ENCODE measurements around the gene SYNGR3. TPM values are rescaled to one million over a fixed set of nuclear protein-coding genes. Genes with fewer than 3 reads are reported as not detected.
A peak's percentile ranks its signal among the peaks of the same experiment; 100 is the strongest.

Gene SYNGR3
- total RNA-seq, 1 experiment from 2014 or later: 15.2 TPM

- no peak for ATAC-seq
- no peaks in the 10 kb centered on the region for H3K9me3 ChIP-seq (ENCODE audit: control insufficient read depth, insufficient read depth, low read depth, low read length)
- peaks cover 9% of the 10 kb centered on the region; the same call in 1 of the 2 replicates for H3K36me3 ChIP-seq (ENCODE audit: control insufficient read depth, insufficient read depth, low read length)
- no peak overlapping the region for H3K4me3 ChIP-seq (ENCODE audit: low read depth in 2 of 2, low read length in 2 of 2)
- peaks cover 37% of the 10 kb centered on the region for H3K4me1 ChIP-seq (ENCODE audit: control insufficient read depth, insufficient read depth, low read length)
- BruUV-seq (replicated peaks): no TSS peak
- TF ChIP-seq, protein P1, sequence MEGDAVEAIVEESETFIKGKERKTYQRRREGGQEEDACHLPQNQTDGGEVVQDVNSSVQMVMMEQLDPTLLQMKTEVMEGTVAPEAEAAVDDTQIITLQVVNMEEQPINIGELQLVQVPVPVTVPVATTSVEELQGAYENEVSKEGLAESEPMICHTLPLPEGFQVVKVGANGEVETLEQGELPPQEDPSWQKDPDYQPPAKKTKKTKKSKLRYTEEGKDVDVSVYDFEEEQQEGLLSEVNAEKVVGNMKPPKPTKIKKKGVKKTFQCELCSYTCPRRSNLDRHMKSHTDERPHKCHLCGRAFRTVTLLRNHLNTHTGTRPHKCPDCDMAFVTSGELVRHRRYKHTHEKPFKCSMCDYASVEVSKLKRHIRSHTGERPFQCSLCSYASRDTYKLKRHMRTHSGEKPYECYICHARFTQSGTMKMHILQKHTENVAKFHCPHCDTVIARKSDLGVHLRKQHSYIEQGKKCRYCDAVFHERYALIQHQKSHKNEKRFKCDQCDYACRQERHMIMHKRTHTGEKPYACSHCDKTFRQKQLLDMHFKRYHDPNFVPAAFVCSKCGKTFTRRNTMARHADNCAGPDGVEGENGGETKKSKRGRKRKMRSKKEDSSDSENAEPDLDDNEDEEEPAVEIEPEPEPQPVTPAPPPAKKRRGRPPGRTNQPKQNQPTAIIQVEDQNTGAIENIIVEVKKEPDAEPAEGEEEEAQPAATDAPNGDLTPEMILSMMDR (IDR thresholded peaks at IDR 0.05): no peak
- TF ChIP-seq REST (IDR thresholded peaks at IDR 0.05; ENCODE audit: insufficient read depth in 1 of 2, low read depth in 2 of 2, low read length in 1 of 2) (no peak), SIN3A (IDR thresholded peaks at IDR 0.05; ENCODE audit: borderline replicate concordance, insufficient read depth, low read depth, low read length) (no peak), TCF7L2 (IDR thresholded peaks at IDR 0.05; ENCODE audit: low read depth, low read length) (no peak), POLR2AphosphoS5 (IDR thresholded peaks at IDR 0.05; ENCODE audit: low read depth, low read length) (no peak)
- ChIA-PET POLR2A (interaction anchor here (0.8 kb wide), 1 partner anchor 9 kb away, joined by 3 read pairs; no protein-coding TSS in a partner anchor), CTCF (interaction anchor here (0.6 kb wide), 1 partner anchor 69 kb away, joined by 4 read pairs; no protein-coding TSS in a partner anchor)
- H3K27ac ChIP-seq (ENCODE audit: low read length): no peak overlapping the region
- in situ Hi-C loops (cut with HindIII; ENCODE audit: low pct_unique_long_range_greater_than_20kb, low sequenced_read_pairs) (no loop called here), intact Hi-C loops (cut with micrococcal nuclease; ENCODE audit: unreplicated experiment) (no loop called here)
- no peak for DNase-seq (ENCODE audit: low read depth, low spot score)
- H3K27me3 ChIP-seq (ENCODE audit: control insufficient read depth, insufficient read depth, low read length): no peaks in the 10 kb centered on the region
These were observed 2.6 kb upstream of the SYNGR3 start for GRCh38 chr16:1987198-1987597.

- ChIA-PET CTCF (no interaction called here), POLR2A (no interaction called here)
- TF ChIP-seq TCF7L2 (IDR thresholded peaks at IDR 0.05; ENCODE audit: low read depth, low read length) (no peak), POLR2AphosphoS5 (IDR thresholded peaks at IDR 0.05; ENCODE audit: low read depth, low read length) (no peak), REST (IDR thresholded peaks at IDR 0.05; ENCODE audit: insufficient read depth in 1 of 2, low read depth in 2 of 2, low read length in 1 of 2) (no peak), SIN3A (IDR thresholded peaks at IDR 0.05; ENCODE audit: borderline replicate concordance, insufficient read depth, low read depth, low read length) (no peak)
- TF ChIP-seq, protein P1 (IDR thresholded peaks at IDR 0.05): no peak
- intact Hi-C loops (cut with micrococcal nuclease; ENCODE audit: unreplicated experiment) (no loop called here), in situ Hi-C loops (cut with HindIII; ENCODE audit: low pct_unique_long_range_greater_than_20kb, low sequenced_read_pairs) (no loop called here)
- H3K27me3 ChIP-seq (ENCODE audit: control insufficient read depth, insufficient read depth, low read length): no peaks in the 10 kb centered on the region
- no peaks in the 10 kb centered on the region for H3K9me3 ChIP-seq (ENCODE audit: control insufficient read depth, insufficient read depth, low read depth, low read length)
- H3K4me1 ChIP-seq (ENCODE audit: control insufficient read depth, insufficient read depth, low read length): peaks cover 24% of the 10 kb centered on the region
- BruUV-seq (replicated peaks): no TSS peak
- no peak overlapping the region; the same call in 1 of the 2 replicates for H3K27ac ChIP-seq (ENCODE audit: low read length)
- H3K36me3 ChIP-seq (ENCODE audit: control insufficient read depth, insufficient read depth, low read length): peaks cover 4% of the 10 kb centered on the region; the same call in 1 of the 2 replicates
- H3K4me3 ChIP-seq (ENCODE audit: low read depth in 2 of 2, low read length in 2 of 2): peak overlapping the region; percentile 50 to 67
- ATAC-seq (no peak), DNase-seq (ENCODE audit: low read depth, low spot score) (no peak)
These were observed 256 bp downstream of the SYNGR3 start for GRCh38 chr16:1990101-1990350.
